ENCODE data around the gene FCHSD2. TPM values are rescaled to one million over a fixed set of nuclear protein-coding genes. Genes with fewer than 3 reads are reported as not detected.
"Not testable (repeated sequence)": the region's sequence is repeated elsewhere in the genome, so short reads cannot be mapped to it uniquely, and the experiment has no call there.

The FCHSD2 gene
- total RNA-seq, 1 donor from 2014 or later = 18.0 TPM

GRCh38 chr11:73002214-73002613, 139.9 kb downstream of the FCHSD2 start:
- DNase-seq = no peak

- DNase-seq = peak; percentile 44
These were observed 140.5 kb downstream of the FCHSD2 start for GRCh38 chr11:73001615-73002014.

- DNase-seq = no peak
These were observed 143.4 kb downstream of the FCHSD2 start for GRCh38 chr11:72998676-72999075.

- no peak for DNase-seq
These were observed 145.2 kb downstream of the FCHSD2 start for GRCh38 chr11:72996959-72997358.

GRCh38 chr11:72989727-72990126, 152.4 kb downstream of the FCHSD2 start:
- DNase-seq = no peak

- DNase-seq = no peak
These were observed 153.3 kb downstream of the FCHSD2 start for GRCh38 chr11:72988821-72989220.

- DNase-seq = peak; percentile 4
These were observed 156.5 kb downstream of the FCHSD2 start for GRCh38 chr11:72985645-72986044.

GRCh38 chr11:72984453-72985077, 157.6 kb downstream of the FCHSD2 start:
- no peak for DNase-seq

- no peak for DNase-seq
These were observed 158.6 kb downstream of the FCHSD2 start for GRCh38 chr11:72983560-72983959.

- DNase-seq = peak; percentile 23
These were observed 160.0 kb downstream of the FCHSD2 start for GRCh38 chr11:72981971-72982685.

GRCh38 chr11:72981080-72981479, 161.0 kb downstream of the FCHSD2 start:
- DNase-seq = no peak

- DNase-seq = not testable (repeated sequence)
These were observed 164.3 kb downstream of the FCHSD2 start for GRCh38 chr11:72977782-72978181.

GRCh38 chr11:72976522-72976892, 165.6 kb downstream of the FCHSD2 start:
- DNase-seq = not testable (repeated sequence)

- no peak for DNase-seq
These were observed 166.2 kb downstream of the FCHSD2 start for GRCh38 chr11:72975778-72976521.

GRCh38 chr11:72974487-72975205, 167.5 kb downstream of the FCHSD2 start:
- DNase-seq = no peak

- DNase-seq = no peak
These were observed 169.5 kb downstream of the FCHSD2 start for GRCh38 chr11:72972496-72973128.

GRCh38 chr11:72971192-72971967, 170.7 kb downstream of the FCHSD2 start:
- no peak for DNase-seq

- no peak for DNase-seq
These were observed 171.5 kb downstream of the FCHSD2 start for GRCh38 chr11:72970557-72971118.

GRCh38 chr11:72969894-72970335, 172.2 kb downstream of the FCHSD2 start:
- peak; percentile 29 for DNase-seq

- no peak for DNase-seq
These were observed 173.7 kb downstream of the FCHSD2 start for GRCh38 chr11:72968390-72968789.

- DNase-seq = peak; percentile 79
These were observed 176.4 kb downstream of the FCHSD2 start for GRCh38 chr11:72965672-72966071.

Measured in dermis blood vessel endothelial cell (primary cell).